Measurements from ENCODE around the gene EHD4.

The EHD4 gene

DNA sequence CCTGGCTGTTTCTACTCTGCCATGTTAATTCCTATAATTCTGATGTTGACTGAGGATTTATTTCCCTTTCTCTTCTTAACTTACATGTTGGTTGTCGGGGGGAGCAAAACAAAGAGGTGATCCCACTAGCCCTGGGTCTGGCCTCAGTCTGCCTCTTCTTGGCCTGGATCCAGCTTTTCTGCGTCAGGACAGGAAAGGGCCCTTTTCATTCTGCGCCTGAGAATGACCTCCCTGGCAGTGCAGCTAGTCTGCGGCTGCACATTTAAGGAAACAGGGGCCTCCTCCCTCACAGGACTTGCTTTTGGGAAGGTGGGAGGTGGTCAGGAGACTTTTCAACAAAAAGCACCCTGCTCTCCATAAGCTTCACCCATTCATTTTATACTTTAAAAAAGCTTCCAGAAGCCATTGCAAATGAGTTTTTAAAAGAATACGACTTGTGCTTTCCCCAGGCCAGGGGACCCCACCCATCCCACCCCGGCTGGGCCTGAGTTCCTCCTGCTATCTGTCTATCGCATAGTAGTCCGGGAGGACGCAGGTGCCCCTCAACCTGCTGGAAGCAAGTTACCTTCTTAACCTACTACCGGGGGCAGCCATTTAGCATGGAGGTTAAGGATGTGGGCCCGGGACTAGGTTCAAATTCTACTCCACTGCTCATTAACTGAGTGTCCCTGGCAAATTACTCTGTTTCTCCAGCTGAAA lies 21.3 kb upstream of the EHD4 start:
- H3K4me3 ChIP-seq (ENCODE audit: low read depth in 1 of 2, low read length in 2 of 2) = no peak overlapping the region
- H3K27me3 ChIP-seq (ENCODE audit: control insufficient read depth in 1 of 2, insufficient read depth in 2 of 2, low read length in 2 of 2) = peaks cover 0 to 3% of the 10 kb centered on the region in 2 donors
- H3K36me3 ChIP-seq (ENCODE audit: insufficient read depth, low read length) = no peaks in the 10 kb centered on the region
- H3K27ac ChIP-seq (ENCODE audit: low read depth, low read length) = no peak overlapping the region
- H3K9ac ChIP-seq (ENCODE audit: low read length) = no peak overlapping the region
- H3K9me3 ChIP-seq (ENCODE audit: low read length) = no peaks in the 10 kb centered on the region
- H3K4me1 ChIP-seq (ENCODE audit: insufficient read depth, low read length) = no peaks in the 10 kb centered on the region

DNA sequence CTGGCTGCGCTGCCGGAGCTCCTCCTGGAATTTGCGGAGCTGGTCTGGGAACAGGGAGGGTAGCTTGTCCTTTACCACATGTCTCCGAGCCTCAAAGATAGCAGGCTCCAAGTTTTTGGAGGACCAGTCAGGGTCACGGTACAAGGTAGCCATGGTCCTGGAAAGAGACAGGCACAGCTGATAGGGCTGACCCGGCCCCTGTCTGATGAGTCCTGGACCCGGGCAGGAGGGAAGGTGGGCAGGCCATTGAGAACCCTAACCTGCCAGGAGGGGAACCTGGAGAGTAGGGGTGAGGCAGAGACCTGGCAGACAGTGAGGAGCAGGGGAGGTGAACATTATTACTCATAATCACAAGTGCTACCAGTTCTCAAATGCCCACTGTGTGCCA lies 20.4 kb upstream of the EHD4 start:
- Histone ChIP-seq H3K9me3 (ENCODE audit: low read length) (no peaks in the 10 kb centered on the region), H3K36me3 (ENCODE audit: insufficient read depth, low read length) (no peaks in the 10 kb centered on the region), H3K4me1 (ENCODE audit: insufficient read depth, low read length) (no peaks in the 10 kb centered on the region), H3K4me3 (ENCODE audit: low read depth in 1 of 2, low read length in 2 of 2) (no peak overlapping the region), H3K27ac (ENCODE audit: low read depth, low read length) (no peak overlapping the region), H3K9ac (ENCODE audit: low read length) (no peak overlapping the region), H3K27me3 (ENCODE audit: control insufficient read depth in 1 of 2, insufficient read depth in 2 of 2, low read length in 2 of 2) (peaks cover 0 to 3% of the 10 kb centered on the region in 2 donors)

DNA sequence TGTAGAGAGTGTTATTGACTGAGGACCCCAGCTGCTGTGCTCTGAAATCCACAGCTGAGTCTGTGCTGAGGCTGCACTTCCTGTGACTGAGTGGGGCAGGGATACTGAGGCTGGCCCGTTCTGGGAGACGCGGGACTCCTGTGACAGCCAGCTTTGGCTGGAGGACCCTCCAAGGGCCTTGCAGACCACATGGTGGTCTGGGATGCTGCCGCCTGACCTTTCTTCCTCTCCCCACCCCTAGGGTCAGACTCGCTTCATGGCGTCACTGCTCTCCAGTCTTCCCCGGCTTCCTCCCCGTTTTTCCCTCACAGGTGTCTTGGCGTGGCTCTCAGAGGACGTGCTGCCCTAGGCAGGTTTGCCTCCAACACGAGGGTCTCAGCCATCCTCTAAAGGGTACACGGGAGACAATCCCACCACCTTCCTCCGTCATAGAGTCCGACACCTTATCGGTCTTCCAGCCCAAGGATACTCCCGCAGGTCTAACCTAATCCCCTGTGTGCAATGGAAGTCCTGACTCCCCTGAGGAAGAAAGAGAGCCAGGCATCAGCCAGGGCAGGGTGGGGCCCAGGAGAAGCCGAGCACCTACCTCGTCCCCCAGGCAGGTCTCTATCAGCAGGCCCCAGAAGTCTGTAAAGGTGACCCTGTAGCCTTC lies 19.9 kb upstream of the EHD4 start:
- no peaks in the 10 kb centered on the region for H3K4me1 ChIP-seq (ENCODE audit: insufficient read depth, low read length)
- no peaks in the 10 kb centered on the region for H3K9me3 ChIP-seq (ENCODE audit: low read length)
- H3K9ac ChIP-seq (ENCODE audit: low read length) = no peak overlapping the region
- no peaks in the 10 kb centered on the region for H3K36me3 ChIP-seq (ENCODE audit: insufficient read depth, low read length)
- H3K27ac ChIP-seq (ENCODE audit: low read depth, low read length) = no peak overlapping the region
- peaks cover 0 to 3% of the 10 kb centered on the region in 2 donors for H3K27me3 ChIP-seq (ENCODE audit: control insufficient read depth in 1 of 2, insufficient read depth in 2 of 2, low read length in 2 of 2)
- no peak overlapping the region for H3K4me3 ChIP-seq (ENCODE audit: low read depth in 1 of 2, low read length in 2 of 2)

DNA sequence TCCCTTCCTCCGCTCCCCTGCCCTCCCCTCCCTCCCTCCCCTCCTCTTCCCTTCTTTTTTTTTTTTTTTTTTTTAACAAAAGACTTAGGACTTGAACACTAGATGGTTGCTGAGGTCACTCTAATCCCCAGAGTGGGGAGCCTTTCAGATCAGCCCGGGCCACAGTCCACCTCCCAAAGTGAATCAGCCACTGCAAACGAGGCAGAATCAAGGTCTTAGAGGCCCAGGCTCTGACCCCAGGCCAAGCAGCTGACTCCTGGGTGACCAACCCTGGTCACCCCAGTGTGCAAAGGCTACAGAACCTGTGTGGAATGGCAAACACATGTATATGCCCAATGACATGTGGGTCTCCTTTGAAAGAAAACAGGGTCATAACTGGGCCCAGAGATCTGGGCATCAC lies 18.3 kb upstream of the EHD4 start:
- Histone ChIP-seq H3K9me3 (ENCODE audit: low read length) (no peaks in the 10 kb centered on the region), H3K27ac (ENCODE audit: low read depth, low read length) (no peak overlapping the region), H3K4me3 (ENCODE audit: low read depth in 1 of 2, low read length in 2 of 2) (no peak overlapping the region), H3K36me3 (ENCODE audit: insufficient read depth, low read length) (no peaks in the 10 kb centered on the region), H3K9ac (ENCODE audit: low read length) (no peak overlapping the region), H3K4me1 (ENCODE audit: insufficient read depth, low read length) (no peaks in the 10 kb centered on the region), H3K27me3 (ENCODE audit: control insufficient read depth in 1 of 2, insufficient read depth in 2 of 2, low read length in 2 of 2) (peaks cover 0 to 3% of the 10 kb centered on the region in 2 donors)

DNA sequence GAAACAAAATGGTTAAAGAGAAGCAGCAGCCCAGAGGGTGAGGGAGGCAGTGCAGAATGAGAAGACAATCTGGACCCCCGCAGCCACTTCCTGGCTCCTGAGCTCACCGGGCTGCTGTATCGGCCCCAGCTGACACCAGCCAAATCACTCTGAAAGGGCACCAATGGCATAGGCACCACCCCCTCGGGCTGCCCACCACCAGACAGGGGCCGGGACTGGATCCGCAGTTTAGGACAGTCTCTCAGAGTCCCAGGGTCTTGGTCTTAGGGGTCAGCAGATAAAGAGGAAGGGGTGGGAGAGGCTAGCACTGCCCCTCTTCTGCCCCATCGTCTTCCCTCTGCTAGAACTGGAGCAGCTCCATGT lies 17.9 kb upstream of the EHD4 start:
- no peaks in the 10 kb centered on the region for H3K36me3 ChIP-seq (ENCODE audit: insufficient read depth, low read length)
- H3K9me3 ChIP-seq (ENCODE audit: low read length) = no peaks in the 10 kb centered on the region
- H3K4me3 ChIP-seq (ENCODE audit: low read depth in 1 of 2, low read length in 2 of 2) = no peak overlapping the region
- H3K9ac ChIP-seq (ENCODE audit: low read length) = no peak overlapping the region
- peaks cover 0 to 3% of the 10 kb centered on the region in 2 donors for H3K27me3 ChIP-seq (ENCODE audit: control insufficient read depth in 1 of 2, insufficient read depth in 2 of 2, low read length in 2 of 2)
- H3K4me1 ChIP-seq (ENCODE audit: insufficient read depth, low read length) = no peaks in the 10 kb centered on the region
- H3K27ac ChIP-seq (ENCODE audit: low read depth, low read length) = no peak overlapping the region

DNA sequence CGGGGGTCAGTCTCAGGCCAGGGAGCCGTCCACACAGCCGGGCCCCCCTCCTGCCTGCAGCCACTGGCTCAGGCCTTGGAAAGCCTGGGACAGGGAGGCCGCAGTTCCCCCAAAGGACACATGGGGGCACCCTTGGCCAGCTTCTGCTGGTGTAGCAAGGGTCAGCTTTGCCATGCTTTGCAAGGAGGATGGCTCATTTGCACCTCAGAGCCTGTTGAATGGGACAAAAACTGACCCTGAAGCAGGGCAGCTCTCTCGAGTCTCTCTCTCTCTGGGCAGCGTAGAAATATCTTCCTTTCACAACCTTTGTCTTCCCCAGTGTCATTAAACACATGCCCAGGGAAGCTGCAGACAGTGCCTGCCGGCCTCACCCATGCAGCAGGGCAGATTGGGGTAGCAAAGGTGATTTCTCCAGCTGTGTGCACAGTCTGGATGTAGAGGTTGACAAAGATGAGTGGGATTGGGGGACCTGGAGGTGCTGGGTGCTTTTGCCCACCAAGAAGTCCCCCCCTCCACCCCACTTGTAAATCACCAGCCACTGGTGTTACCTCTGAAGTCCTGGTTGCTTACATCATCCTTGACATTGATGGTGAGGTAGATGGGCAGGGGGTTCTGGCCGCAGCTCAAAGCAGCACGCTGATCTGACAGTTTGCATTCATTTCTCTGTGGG lies 17.4 kb upstream of the EHD4 start:
- Histone ChIP-seq H3K36me3 (ENCODE audit: insufficient read depth, low read length) (no peaks in the 10 kb centered on the region), H3K4me1 (ENCODE audit: insufficient read depth, low read length) (no peaks in the 10 kb centered on the region), H3K4me3 (ENCODE audit: low read depth in 1 of 2, low read length in 2 of 2) (no peak overlapping the region), H3K9me3 (ENCODE audit: low read length) (no peaks in the 10 kb centered on the region), H3K9ac (ENCODE audit: low read length) (no peak overlapping the region), H3K27me3 (ENCODE audit: control insufficient read depth in 1 of 2, insufficient read depth in 2 of 2, low read length in 2 of 2) (peaks cover 0 to 3% of the 10 kb centered on the region in 2 donors), H3K27ac (ENCODE audit: low read depth, low read length) (no peak overlapping the region)

DNA sequence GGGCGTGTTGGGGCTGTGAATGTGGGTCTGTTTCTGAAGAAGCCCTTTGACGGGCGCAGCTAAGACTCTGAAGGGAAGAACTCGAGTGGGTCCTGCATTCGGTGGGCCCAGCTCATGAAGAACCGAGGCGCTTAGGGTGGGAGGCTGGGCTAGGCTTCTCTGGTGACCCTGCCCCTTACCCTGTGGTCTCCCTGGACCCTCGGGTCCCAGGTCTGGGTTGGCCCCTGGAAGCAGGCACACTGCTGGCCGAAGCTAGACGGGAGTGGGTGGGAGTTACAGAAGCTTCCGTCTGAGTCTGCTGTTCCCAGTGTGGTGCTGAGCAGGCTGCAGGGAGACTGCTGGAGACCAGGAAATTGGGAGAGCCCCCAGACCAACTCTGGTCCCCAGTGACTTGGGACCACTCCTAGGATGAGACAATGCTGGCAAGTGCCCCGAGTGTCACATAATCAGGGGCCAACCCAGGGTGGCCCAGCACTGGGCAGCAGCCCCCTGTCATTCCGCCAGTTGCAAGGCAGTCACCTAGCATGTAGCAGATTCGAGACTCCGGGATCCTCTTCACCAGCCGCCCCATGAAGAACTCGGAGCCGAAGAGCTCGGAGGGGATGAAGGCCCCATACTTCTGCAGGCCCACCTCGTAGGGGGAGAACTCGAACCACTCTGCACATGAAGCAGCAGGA lies 16.7 kb upstream of the EHD4 start:
- Histone ChIP-seq H3K9me3 (ENCODE audit: low read length) (no peaks in the 10 kb centered on the region), H3K4me1 (ENCODE audit: insufficient read depth, low read length) (no peaks in the 10 kb centered on the region), H3K27ac (ENCODE audit: low read depth, low read length) (no peak overlapping the region), H3K36me3 (ENCODE audit: insufficient read depth, low read length) (no peaks in the 10 kb centered on the region), H3K27me3 (ENCODE audit: control insufficient read depth in 1 of 2, insufficient read depth in 2 of 2, low read length in 2 of 2) (peaks cover 0 to 3% of the 10 kb centered on the region in 2 donors), H3K9ac (ENCODE audit: low read length) (no peak overlapping the region), H3K4me3 (ENCODE audit: low read depth in 1 of 2, low read length in 2 of 2) (no peak overlapping the region)

DNA sequence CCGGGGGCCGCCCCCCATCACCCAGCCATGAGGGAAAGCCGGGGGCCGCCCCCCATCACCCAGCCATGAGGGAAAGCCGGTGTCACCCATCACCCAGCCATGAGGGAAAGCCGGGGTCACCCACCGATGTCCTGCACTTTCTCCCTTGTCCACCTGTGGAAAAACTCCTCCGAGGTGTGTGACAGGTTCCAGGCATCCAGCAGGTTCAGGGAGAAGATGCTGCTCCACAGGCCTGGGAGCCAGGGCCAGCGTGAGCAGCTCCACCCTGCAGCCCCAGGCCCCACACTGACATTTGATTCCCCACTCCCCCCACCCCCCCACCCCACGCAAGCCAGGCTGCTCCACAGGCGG lies 15.5 kb upstream of the EHD4 start:
- Histone ChIP-seq H3K4me1 (ENCODE audit: insufficient read depth, low read length) (no peaks in the 10 kb centered on the region), H3K27me3 (ENCODE audit: control insufficient read depth in 1 of 2, insufficient read depth in 2 of 2, low read length in 2 of 2) (peaks cover 0 to 3% of the 10 kb centered on the region in 2 donors), H3K9ac (ENCODE audit: low read length) (no peak overlapping the region), H3K9me3 (ENCODE audit: low read length) (no peaks in the 10 kb centered on the region), H3K4me3 (ENCODE audit: low read depth in 1 of 2, low read length in 2 of 2) (no peak overlapping the region), H3K36me3 (ENCODE audit: insufficient read depth, low read length) (no peaks in the 10 kb centered on the region), H3K27ac (ENCODE audit: low read depth, low read length) (no peak overlapping the region)

DNA sequence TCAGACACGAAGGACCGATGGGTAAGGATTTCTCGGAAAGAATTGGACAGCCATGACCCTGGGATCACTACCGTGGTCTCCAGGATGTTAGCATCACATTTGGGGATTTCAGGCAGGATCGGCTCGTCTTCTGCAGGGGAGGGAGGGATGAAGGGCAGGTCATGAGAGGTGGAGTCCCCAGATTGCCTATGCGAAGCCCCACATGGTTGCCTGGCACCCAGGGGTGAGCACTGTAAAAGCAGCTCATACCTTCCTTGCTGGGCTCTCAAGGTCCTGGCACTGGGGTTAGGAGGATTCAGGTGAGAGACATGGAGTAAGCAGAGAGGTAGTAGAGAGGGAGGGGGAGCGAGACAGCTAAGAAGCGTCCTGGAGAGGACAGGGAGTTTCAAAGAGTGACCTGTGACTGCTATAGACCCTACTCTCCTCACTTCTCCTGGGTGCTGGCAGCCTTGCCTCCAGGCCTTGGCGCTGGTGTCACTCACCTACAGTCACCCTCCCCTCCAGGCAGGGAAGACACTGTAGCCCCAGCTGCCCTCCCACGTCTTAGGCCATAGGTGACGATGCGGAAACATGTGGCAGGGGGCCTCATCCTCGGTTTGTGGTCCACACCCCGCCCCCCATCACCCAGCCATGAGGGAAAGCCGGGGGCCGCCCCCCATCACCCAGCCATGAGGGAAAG lies 15.0 kb upstream of the EHD4 start:
- Histone ChIP-seq H3K27me3 (ENCODE audit: control insufficient read depth in 1 of 2, insufficient read depth in 2 of 2, low read length in 2 of 2) (peaks cover 0 to 3% of the 10 kb centered on the region in 2 donors), H3K36me3 (ENCODE audit: insufficient read depth, low read length) (no peaks in the 10 kb centered on the region), H3K27ac (ENCODE audit: low read depth, low read length) (no peak overlapping the region), H3K9me3 (ENCODE audit: low read length) (no peaks in the 10 kb centered on the region), H3K4me3 (ENCODE audit: low read depth in 1 of 2, low read length in 2 of 2) (no peak overlapping the region), H3K9ac (ENCODE audit: low read length) (no peak overlapping the region), H3K4me1 (ENCODE audit: insufficient read depth, low read length) (no peaks in the 10 kb centered on the region)

DNA sequence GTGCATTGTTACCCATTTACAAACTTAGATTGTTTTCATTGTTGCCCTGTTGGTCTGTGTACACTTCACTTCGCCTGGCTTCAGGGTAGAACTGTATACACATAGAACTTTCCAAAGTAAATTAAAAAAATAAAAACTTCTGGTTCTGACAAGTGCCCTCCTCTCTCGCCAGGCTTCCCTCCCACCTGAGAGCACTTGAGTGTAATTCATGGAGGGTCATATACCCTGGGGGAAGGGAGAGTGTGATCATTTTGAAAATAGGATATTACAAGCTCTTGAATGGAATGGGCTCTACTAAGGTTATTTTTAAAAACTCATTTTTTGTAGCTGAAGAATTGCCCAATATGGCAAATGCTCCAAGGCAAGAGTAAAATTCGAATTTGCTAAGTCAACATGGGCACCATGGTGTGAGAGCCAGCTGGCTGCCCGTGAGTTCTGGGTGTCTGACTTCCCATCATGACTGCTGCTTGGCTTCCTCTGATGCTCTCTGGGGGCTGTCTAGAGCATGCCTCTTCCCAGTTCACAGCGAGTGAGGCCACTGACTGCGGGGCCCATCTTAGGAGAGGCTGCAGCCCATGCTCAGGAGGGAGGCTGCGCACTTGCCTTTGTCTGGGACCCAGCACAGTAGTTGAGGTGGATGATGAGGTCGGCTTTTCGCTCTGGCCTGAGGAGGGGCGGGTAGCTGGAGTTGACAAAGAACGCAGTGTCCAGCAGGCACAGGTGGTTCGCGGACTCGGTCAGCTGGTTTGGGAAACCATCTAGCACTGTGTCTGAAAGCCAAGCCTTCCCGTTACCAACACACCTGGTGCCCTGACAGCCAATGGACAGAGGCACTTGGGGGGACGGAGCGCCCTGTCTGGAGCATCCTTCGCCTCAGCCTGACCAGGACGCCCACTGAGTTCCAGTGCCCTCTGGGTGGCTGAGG lies 13.1 kb upstream of the EHD4 start:
- Histone ChIP-seq H3K4me1 (ENCODE audit: insufficient read depth, low read length) (no peaks in the 10 kb centered on the region), H3K9ac (ENCODE audit: low read length) (no peak overlapping the region), H3K36me3 (ENCODE audit: insufficient read depth, low read length) (no peaks in the 10 kb centered on the region), H3K4me3 (ENCODE audit: low read depth in 1 of 2, low read length in 2 of 2) (no peak overlapping the region), H3K27ac (ENCODE audit: low read depth, low read length) (no peak overlapping the region), H3K27me3 (ENCODE audit: control insufficient read depth in 1 of 2, insufficient read depth in 2 of 2, low read length in 2 of 2) (peaks cover 0 to 3% of the 10 kb centered on the region in 2 donors), H3K9me3 (ENCODE audit: low read length) (no peaks in the 10 kb centered on the region)
